Endodermal cell (in vitro differentiated cells): ENCODE results near the gene RPS26. TPM values are rescaled to one million over a fixed set of nuclear protein-coding genes. Genes with fewer than 3 reads are reported as not detected.

Experiments used
- DNase-seq: peaks from one replicate; pipeline ENCODE4 v3.0.0-alpha.2; 2017
- H3K27ac ChIP-seq: 2 replicates; pipeline ENCODE4 v1.5.1; 2013; ENCODE audit warnings: mild to moderate bottlenecking, low read depth, low read length, moderate library complexity
- H3K27me3 ChIP-seq: 2 replicates; pipeline ENCODE4 v1.6.1; 2013; ENCODE audit warnings: mild to moderate bottlenecking, low read length, moderate library complexity; ENCODE audit not compliant: insufficient read depth, control insufficient read depth, poor library complexity, severe bottlenecking
- H3K36me3 ChIP-seq: 2 replicates; pipeline ENCODE4 v1.7.0; 2013; ENCODE audit warnings: mild to moderate bottlenecking, low read length, moderate library complexity; ENCODE audit not compliant: control insufficient read depth, insufficient read depth
- H3K4me1 ChIP-seq: one replicate; pipeline ENCODE4 v1.7.0; 2013; ENCODE audit warnings: low read length; ENCODE audit not compliant: control insufficient read depth, insufficient read depth
- H3K4me3 ChIP-seq: 2 replicates; pipeline ENCODE4 v1.5.1; 2013; ENCODE audit warnings: mild to moderate bottlenecking, low read length, moderate library complexity
- H3K9ac ChIP-seq: 2 replicates; pipeline ENCODE4 v1.6.1; 2013; ENCODE audit warnings: mild to moderate bottlenecking, low read length, moderate library complexity; ENCODE audit not compliant: poor library complexity, severe bottlenecking; ENCODE audit errors: extremely low read depth
- H3K9me3 ChIP-seq: 2 replicates; pipeline ENCODE4 v1.6.1; 2013; ENCODE audit warnings: mild to moderate bottlenecking, low read length, moderate library complexity; ENCODE audit not compliant: control insufficient read depth
- H3K27ac Mint-ChIP-seq: 2 replicates; pipeline ENCODE4 v1.8.0; 2020; ENCODE audit warnings: mixed read lengths
- H3K27me3 Mint-ChIP-seq: 2 replicates; pipeline ENCODE4 v1.8.0; 2021; ENCODE audit warnings: mild to moderate bottlenecking, mixed read lengths; ENCODE audit not compliant: insufficient read depth
- H3K36me3 Mint-ChIP-seq: 2 replicates; pipeline ENCODE4 v1.8.0; 2020; ENCODE audit warnings: low read depth, mixed read lengths
- H3K4me1 Mint-ChIP-seq: 2 replicates; pipeline ENCODE4 v1.8.0; 2020; ENCODE audit warnings: mixed read lengths
- H3K4me3 Mint-ChIP-seq: 2 replicates; pipeline ENCODE4 v1.8.0; 2020; ENCODE audit warnings: mild to moderate bottlenecking, moderate library complexity, mixed read lengths
- H3K9me3 Mint-ChIP-seq: 2 replicates; pipeline ENCODE4 v1.8.0; 2020; ENCODE audit warnings: mild to moderate bottlenecking, mixed read lengths
- CTCF ChIP-seq: fragments of 200-600 bp; sonication (generic); conservative IDR thresholded peaks from 2 replicates; pipeline ENCODE4 v1.5.0; 2021; ENCODE audit warnings: antibody characterized with exemption, mild to moderate bottlenecking
- WGBS, 2 experiments: methylation state at CpG; one replicate each; pipeline versions ENCODE4 v1.1.5 to v1.1.7; 2013; ENCODE audit warnings: missing lambda C conversion rate in 2 of 2, mixed read lengths in 1 of 2; ENCODE audit not compliant: insufficient coverage in 1 of 2, insufficient read length in 1 of 2; 5-methylcytosine and 5-hydroxymethylcytosine counted together
- total RNA-seq, 2 donors: library from RNA; stranded (reverse); fragmentation: NEBNext Ultra II Directional in 1 of 2; extraction: Animal tissue kit (Norgen Biotek cat#: 25700) in 1 of 2; gene quantifications; 2 replicates in 1 of 2; 3 replicates in 1 of 2; pipeline ENCODE4 v1.2.1, GENCODE V29; 2021

RPS26 gene
- total RNA-seq, 2 donors from 2014 or later: 35.8 to 58.6 TPM

GRCh38 chr12:56018356-56018755, 23.4 kb upstream of the RPS26 start:
- no peaks in the 10 kb centered on the region for H3K27me3 Mint-ChIP-seq
- DNase-seq: no peak
- Histone ChIP-seq H3K4me3 (no peak overlapping the region), H3K9ac (no peak overlapping the region), H3K27ac (no peak overlapping the region), H3K27me3 (no peaks in the 10 kb centered on the region), H3K4me1 (peaks cover 5% of the 10 kb centered on the region), H3K36me3 (peaks cover 4% of the 10 kb centered on the region), H3K9me3 (no peaks in the 10 kb centered on the region)
- H3K36me3 Mint-ChIP-seq: peaks cover 15% of the 10 kb centered on the region
- no peaks in the 10 kb centered on the region for H3K9me3 Mint-ChIP-seq
- TF ChIP-seq CTCF: no peak
- peaks cover 24% of the 10 kb centered on the region for H3K4me1 Mint-ChIP-seq
- no peak overlapping the region for H3K4me3 Mint-ChIP-seq
- no peak overlapping the region for H3K27ac Mint-ChIP-seq
- 95% methylated on average over 1 of the region's 1 CpG; no CpG with 5 or more reads in 1 of the 2 experiments for WGBS, 2 experiments

- Mint-ChIP-seq H3K36me3 (peaks cover 17% of the 10 kb centered on the region), H3K9me3 (no peaks in the 10 kb centered on the region), H3K4me3 (peak within 1 kb of the TSS; percentile 61), H3K27ac (peak within 1 kb of the TSS; percentile 95), H3K27me3 (no peaks in the 10 kb centered on the region), H3K4me1 (peaks cover 22% of the 10 kb centered on the region)
- DNase-seq: peak; percentile 92
- Histone ChIP-seq H3K36me3 (peaks cover 12% of the 10 kb centered on the region), H3K4me3 (peak within 1 kb of the TSS; percentile 66), H3K9me3 (no peaks in the 10 kb centered on the region), H3K27me3 (no peaks in the 10 kb centered on the region), H3K27ac (peak within 1 kb of the TSS; percentile 98), H3K4me1 (peaks cover 5% of the 10 kb centered on the region), H3K9ac (peak within 1 kb of the TSS; percentile 25)
- 13 to 23% methylated on average over 4 to 9 of the region's 10 CpGs for WGBS, 2 experiments
- TF ChIP-seq CTCF: no peak
Observed at GRCh38 chr12:56020423-56021184, 21.1 kb upstream of the RPS26 start, which contains the start of gene IKZF4. Gene IKZF4 (plus strand): TSS chr12:56021043. CDS start chr12:56021494, 451 bp downstream.

- WGBS, 2 experiments: 60% methylated on average over 2 of the region's 2 CpGs; no CpG with 5 or more reads in 1 of the 2 experiments
- peak overlapping the region; percentile 98 for H3K27ac ChIP-seq
- no peak overlapping the region for H3K9ac ChIP-seq
Observed at GRCh38 chr12:56021889-56022497, 19.7 kb upstream of the RPS26 start.

More at GRCh38 chr12:56021889-56022497, 19.7 kb upstream of the RPS26 start:
- no peaks in the 10 kb centered on the region for H3K9me3 ChIP-seq
- no peak for TF ChIP-seq CTCF
- H3K27me3 Mint-ChIP-seq: no peaks in the 10 kb centered on the region
- H3K36me3 ChIP-seq: peaks cover 12% of the 10 kb centered on the region
- H3K4me3 Mint-ChIP-seq: peak overlapping the region; percentile 61
- H3K4me1 ChIP-seq: peaks cover 5% of the 10 kb centered on the region
- H3K36me3 Mint-ChIP-seq: peaks cover 20% of the 10 kb centered on the region
- peaks cover 22% of the 10 kb centered on the region for H3K4me1 Mint-ChIP-seq
- no peaks in the 10 kb centered on the region for H3K27me3 ChIP-seq
- no peak overlapping the region for H3K27ac Mint-ChIP-seq
- no peak for DNase-seq
- no peaks in the 10 kb centered on the region for H3K9me3 Mint-ChIP-seq
- H3K4me3 ChIP-seq: peak overlapping the region; percentile 66
